ENCODE data around the gene SIK2. TPM values are rescaled to one million over a fixed set of nuclear protein-coding genes. Genes with fewer than 3 reads are reported as not detected.
"Not testable (repeated sequence)": the region's sequence is repeated elsewhere in the genome, so short reads cannot be mapped to it uniquely, and the experiment has no call there.

The SIK2 gene
- total RNA-seq, 4 donors from 2014 or later = 20.7 to 35.0 (median 26.8) TPM

- WGBS, 2 donors = 67 to 81% methylated on average over 4 of the region's 4 CpGs
- Histone ChIP-seq H3K9me3 (no peaks in the 10 kb centered on the region), H3K36me3 (no peaks in the 10 kb centered on the region), H3K27ac (no peak overlapping the region), H3K27me3 (no peaks in the 10 kb centered on the region), H3K4me1 (peaks cover 12 to 23% of the 10 kb centered on the region in 2 donors), H3K4me3 (replicated peaks in 1 of 3) (no peak overlapping the region)
- TF ChIP-seq, protein P1, sequence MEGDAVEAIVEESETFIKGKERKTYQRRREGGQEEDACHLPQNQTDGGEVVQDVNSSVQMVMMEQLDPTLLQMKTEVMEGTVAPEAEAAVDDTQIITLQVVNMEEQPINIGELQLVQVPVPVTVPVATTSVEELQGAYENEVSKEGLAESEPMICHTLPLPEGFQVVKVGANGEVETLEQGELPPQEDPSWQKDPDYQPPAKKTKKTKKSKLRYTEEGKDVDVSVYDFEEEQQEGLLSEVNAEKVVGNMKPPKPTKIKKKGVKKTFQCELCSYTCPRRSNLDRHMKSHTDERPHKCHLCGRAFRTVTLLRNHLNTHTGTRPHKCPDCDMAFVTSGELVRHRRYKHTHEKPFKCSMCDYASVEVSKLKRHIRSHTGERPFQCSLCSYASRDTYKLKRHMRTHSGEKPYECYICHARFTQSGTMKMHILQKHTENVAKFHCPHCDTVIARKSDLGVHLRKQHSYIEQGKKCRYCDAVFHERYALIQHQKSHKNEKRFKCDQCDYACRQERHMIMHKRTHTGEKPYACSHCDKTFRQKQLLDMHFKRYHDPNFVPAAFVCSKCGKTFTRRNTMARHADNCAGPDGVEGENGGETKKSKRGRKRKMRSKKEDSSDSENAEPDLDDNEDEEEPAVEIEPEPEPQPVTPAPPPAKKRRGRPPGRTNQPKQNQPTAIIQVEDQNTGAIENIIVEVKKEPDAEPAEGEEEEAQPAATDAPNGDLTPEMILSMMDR (IDR thresholded peaks at IDR 0.05) = no peak
- TF ChIP-seq POLR2A (IDR thresholded peaks at IDR 0.05) = no peak
- no peak for DNase-seq
- intact Hi-C loops (cut with DNase I) = loop anchor here (5.0 kb wide), 1 partner anchor 38 kb away; no protein-coding TSS in a partner anchor
Observed at GRCh38 chr11:111770581-111771134, 168.4 kb downstream of the SIK2 start.

GRCh38 chr11:111771205-111771604 is 169.0 kb downstream of the SIK2 start:
- H3K36me3 ChIP-seq; H3K27ac ChIP-seq; DNase-seq; H3K9me3 ChIP-seq; H3K27me3 ChIP-seq; H3K4me3 ChIP-seq (replicated peaks in 1 of 3): not testable (repeated sequence)
- intact Hi-C loops (cut with DNase I) = loop anchor here (5.0 kb wide), 1 partner anchor 39 kb away; no protein-coding TSS in a partner anchor
- WGBS, 2 donors = 94 to 96% methylated on average over 5 of the region's 5 CpGs
- peaks cover 12 to 23% of the 10 kb centered on the region in 2 donors for H3K4me1 ChIP-seq

DNA sequence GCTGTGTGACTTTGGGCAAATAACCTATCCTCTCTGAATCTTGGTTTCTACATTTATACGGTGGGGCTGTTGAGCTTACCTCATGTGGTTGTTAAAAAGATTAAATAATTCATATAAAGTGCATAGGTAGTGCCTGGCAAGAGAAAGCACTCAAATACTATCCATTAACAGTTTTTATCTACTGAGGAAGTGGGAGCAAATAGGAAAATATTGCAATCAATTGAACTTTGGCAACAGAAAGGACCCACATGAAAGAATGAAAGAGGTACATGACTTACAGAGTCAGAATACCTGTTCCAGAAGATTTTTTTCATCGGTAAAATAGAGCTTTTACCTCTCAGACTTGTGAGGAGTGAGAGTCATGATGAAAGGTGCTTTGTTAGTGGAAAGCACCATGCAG is 170.3 kb downstream of the SIK2 start:
- Histone ChIP-seq H3K36me3 (no peaks in the 10 kb centered on the region), H3K4me1 (peaks cover 12 to 16% of the 10 kb centered on the region in 2 donors), H3K9me3 (no peaks in the 10 kb centered on the region), H3K4me3 (replicated peaks in 1 of 3) (no peak overlapping the region), H3K27me3 (no peaks in the 10 kb centered on the region), H3K27ac (no peak overlapping the region)
- WGBS, 2 donors = 96 to 99% methylated on average over 2 of the region's 2 CpGs
- intact Hi-C loops (cut with DNase I) = loop anchor here (5.0 kb wide), 1 partner anchor 40 kb away; no protein-coding TSS in a partner anchor
- TF ChIP-seq, protein P1 (IDR thresholded peaks at IDR 0.05) = no peak
- no peak for TF ChIP-seq POLR2A (IDR thresholded peaks at IDR 0.05)
- DNase-seq = no peak

DNA sequence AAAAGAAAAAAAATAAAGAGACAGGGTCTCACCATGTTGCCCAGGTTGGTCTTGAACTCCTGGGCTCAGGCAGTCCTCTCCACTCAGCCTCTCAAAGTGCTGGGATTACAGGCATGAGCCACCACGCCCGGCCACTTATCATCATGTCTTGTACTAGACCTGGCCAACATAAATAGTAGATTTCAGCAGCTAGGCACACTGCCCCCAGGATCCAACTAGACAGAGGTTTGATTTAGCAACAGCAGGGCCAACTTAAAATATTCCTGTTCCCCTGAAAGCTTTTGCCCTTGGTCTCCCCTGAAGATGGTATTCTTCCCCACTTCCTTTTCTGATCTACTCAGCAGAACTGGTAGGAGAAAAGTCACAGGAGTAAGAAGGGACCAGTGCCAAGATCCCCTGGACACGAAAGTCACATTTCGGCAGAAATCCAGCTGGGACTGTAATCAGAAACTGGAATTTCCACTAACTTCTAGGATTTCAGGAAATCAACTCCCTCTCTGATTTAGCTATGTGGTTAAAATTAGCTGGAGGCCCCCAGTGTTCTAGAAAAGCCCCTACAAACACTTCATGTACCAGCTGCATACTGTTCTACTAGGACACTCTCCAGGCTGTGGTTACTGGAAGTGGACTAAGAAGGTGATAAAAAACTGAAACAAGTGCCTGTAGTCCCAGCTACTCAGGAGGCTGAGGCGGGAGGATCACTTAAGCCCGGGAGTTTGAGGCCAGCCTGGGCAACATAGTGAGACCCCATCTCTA is 172.9 kb downstream of the SIK2 start:
- TF ChIP-seq POLR2A (IDR thresholded peaks at IDR 0.05) = no peak
- TF ChIP-seq, protein P1 (IDR thresholded peaks at IDR 0.05) = no peak
- DNase-seq = peak; percentile 30 to 47
- Histone ChIP-seq H3K4me3 (replicated peaks in 1 of 3) (no peak overlapping the region), H3K9me3 (no peaks in the 10 kb centered on the region), H3K36me3 (no peaks in the 10 kb centered on the region), H3K27me3 (no peaks in the 10 kb centered on the region), H3K4me1 (peaks cover 12 to 16% of the 10 kb centered on the region in 2 donors), H3K27ac (peak overlapping the region; percentile 47 to 73 (median 67))
- intact Hi-C loops (cut with DNase I) = loop anchor here (5.0 kb wide), 2 partner anchors 43 to 173 kb away; partner anchors contain the start of gene SIK2
- WGBS, 2 donors = 59 to 73% methylated on average over 6 of the region's 6 CpGs

DNA sequence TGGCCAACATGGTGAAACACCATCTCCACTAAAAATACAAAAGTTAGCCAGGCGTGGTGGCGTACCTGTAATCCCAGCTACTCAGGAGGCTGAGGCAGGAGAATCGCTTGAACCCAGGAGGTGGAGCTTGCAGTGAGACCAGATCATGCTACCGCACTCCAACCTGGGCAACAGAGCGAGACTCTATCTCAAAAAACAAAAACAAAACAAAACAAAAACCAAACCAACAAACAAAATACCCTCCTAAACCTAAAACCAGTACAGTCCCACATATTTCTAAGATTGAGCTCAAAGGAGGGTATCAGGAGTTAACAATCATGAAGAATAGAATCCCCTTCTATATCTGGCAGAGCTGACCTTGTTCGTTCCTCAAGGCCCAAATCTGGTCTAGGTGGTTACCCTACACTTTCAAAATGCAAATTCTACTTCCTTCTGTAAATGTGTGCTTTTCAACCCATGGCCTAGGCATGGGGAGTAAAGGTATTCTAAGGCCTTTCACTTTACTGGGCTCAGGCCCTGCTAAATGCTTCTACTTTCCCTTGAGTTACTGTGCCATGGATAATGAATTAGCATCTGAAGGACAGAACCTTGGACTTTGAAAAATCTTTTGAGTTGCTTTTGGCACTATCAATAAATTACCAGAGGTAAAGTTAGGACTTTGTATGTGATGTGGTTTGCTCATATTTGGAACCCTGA is 174.3 kb downstream of the SIK2 start:
- no peak for DNase-seq
- intact Hi-C loops (cut with DNase I) = loop anchor here (5.0 kb wide), 1 partner anchor 174 kb away; the partner anchor contains the start of gene SIK2
- H3K27me3 ChIP-seq = no peaks in the 10 kb centered on the region
- no peak overlapping the region for H3K4me3 ChIP-seq (replicated peaks in 1 of 3)
- no peaks in the 10 kb centered on the region for H3K9me3 ChIP-seq
- H3K27ac ChIP-seq = peak overlapping the region in 2 of 3 donors; percentile 4 to 27
- TF ChIP-seq, protein P1 (IDR thresholded peaks at IDR 0.05) = no peak
- TF ChIP-seq POLR2A (IDR thresholded peaks at IDR 0.05) = no peak
- peaks cover 12 to 13% of the 10 kb centered on the region in 2 donors for H3K4me1 ChIP-seq
- 88 to 91% methylated on average over 6 of the region's 6 CpGs for WGBS, 2 donors
- no peaks in the 10 kb centered on the region for H3K36me3 ChIP-seq

Data from thyroid gland (tissue), 4 donors.